ENCODE measurements around the gene NOL4L.
"Not testable (repeated sequence)": the region's sequence is repeated elsewhere in the genome, so short reads cannot be mapped to it uniquely, and the experiment has no call there.

Gene NOL4L

GRCh38 chr20:32594204-32594603, 9.1 kb upstream of the NOL4L start:
- no peak for DNase-seq

DNA sequence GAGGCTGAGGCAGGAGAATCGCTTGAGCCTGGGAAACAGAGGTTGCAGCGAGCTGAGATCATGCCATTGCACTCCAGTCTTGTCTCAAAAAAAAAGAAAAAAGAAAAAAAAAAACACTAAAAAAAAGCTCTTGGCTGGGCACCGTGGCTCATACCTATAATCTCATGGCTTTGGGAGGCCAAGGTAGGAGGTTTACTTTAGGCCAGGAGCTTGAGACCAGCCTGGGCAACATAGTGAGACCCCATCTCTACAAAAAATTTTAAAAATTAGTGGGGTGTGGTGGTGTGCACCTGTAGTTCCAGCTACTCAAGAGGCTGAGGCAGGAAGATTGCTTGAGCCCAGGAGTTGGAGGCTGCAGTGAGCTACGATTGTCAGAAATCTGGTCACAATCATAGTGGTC, 7.5 kb upstream of the NOL4L start:
- DNase-seq: not testable (repeated sequence)

- DNase-seq: no peak
Measured at GRCh38 chr20:32592022-32592421, 6.9 kb upstream of the NOL4L start.

- no peak for DNase-seq
Measured at GRCh38 chr20:32589769-32590168, 4.6 kb upstream of the NOL4L start.

DNA sequence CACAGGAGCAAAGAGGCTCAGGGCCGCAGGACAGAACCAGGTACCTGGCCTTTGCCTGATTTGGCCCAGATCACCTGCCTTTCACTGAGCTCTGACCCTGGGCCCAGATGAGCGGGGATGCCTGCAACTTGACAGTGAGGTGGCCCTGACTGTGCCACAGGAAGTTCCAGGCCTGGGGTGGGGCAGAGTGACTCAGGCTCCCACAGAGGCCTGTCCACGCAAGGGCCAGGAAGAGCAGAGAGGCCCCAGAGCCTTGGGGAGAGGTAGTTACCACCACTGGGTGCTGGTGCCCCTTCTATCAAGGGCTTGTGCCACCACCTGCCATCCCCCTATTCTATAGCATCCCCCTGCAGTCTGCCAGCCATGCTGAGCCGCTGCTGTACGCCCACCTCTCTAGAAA, 4.1 kb upstream of the NOL4L start:
- no peak for DNase-seq

DNA sequence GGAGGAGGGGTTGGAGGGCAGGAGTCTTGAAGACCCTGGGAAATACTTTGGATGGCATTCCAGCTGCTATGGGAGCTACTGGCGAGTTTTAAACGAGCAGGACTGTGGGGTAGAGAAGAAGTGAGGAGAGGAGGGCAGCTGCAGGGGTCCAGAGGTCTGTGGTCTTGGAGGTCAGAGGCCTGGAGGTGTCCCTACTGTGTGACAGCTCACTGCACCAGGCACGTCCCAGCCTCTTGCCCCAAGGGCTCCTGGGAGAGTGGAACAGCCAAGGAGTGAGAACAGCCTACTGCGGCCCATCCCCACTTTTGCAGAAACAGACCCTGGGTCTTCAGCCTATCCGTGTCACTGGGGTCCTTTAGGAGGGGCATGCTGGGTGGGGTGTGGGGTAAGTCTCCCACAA, 2.9 kb upstream of the NOL4L start:
- no peak for DNase-seq

DNA sequence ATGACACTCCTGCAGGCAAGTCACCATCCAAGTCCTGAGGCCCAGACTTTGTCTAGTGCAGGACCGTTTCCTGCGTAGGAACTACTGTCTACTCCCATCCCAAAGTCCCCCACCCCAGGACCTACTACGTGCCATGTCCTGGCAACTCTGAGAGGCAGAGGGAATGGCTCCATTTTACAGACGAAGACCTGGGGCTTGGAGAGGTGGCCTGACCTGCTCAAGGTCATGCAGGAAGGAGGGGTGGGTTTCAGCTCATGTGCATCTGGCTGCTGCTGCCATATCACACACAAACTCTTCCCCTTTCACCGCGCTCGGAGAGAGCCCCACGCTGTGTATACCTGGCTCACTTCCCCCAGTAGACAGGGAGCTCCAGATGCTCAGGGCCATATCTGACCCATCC, 1.2 kb upstream of the NOL4L start:
- no peak for DNase-seq

DNA sequence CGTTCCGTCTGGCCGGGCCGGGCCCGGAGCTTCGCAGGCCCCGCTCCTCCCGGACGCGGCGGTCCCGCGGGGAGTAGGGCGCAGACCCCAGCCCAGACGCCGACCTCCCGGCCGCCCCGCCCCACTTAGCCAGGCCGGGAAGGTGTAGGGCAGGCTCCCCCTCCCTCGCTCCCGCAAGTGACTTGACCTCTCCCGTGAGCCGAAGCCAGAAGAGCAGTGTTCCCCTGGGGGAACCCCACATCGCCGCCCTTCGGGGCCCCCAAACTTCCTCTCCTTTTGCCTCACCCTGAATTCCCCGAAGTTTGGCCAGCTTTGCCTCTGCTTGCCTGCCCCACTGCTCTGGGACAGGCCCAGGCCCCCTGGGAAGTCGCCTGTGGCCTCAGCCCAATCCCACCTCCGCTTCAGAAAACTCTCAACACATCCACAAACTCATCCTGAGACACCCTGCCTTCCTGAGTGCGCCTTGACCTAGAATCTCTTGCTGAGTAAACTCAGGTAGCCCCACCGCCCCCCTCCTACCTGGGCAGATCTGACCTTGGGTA, 524 bp upstream of the NOL4L start:
- no peak for DNase-seq

DNA sequence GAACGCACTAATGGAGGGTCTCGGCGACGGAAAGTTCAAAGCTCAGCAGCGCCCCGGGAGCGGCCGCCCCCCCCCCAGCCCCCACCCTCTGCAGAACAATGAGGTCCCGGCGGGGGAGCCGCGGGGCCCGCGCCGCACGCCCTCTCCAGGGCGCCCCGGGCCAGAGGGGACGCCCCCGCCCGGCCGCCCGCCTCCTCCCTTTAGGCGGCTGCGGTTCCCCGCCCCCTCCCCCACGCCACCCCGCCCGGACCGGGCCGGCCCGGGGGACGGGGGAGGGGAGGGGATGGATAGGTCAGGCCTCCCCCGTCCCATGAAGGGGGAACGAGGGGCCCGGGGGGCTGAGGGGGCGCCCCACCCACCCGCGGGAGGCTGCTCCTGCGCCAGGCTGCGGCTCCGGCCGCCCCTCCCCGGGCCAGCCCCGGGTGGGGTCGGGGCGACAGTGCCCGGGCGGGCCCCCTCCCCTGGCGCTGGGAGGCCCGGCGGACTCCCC, 1.5 kb downstream of the NOL4L start:
- DNase-seq: no peak

GRCh38 chr20:32582659-32583580, 2.2 kb downstream of the NOL4L start:
- DNase-seq: no peak

DNA sequence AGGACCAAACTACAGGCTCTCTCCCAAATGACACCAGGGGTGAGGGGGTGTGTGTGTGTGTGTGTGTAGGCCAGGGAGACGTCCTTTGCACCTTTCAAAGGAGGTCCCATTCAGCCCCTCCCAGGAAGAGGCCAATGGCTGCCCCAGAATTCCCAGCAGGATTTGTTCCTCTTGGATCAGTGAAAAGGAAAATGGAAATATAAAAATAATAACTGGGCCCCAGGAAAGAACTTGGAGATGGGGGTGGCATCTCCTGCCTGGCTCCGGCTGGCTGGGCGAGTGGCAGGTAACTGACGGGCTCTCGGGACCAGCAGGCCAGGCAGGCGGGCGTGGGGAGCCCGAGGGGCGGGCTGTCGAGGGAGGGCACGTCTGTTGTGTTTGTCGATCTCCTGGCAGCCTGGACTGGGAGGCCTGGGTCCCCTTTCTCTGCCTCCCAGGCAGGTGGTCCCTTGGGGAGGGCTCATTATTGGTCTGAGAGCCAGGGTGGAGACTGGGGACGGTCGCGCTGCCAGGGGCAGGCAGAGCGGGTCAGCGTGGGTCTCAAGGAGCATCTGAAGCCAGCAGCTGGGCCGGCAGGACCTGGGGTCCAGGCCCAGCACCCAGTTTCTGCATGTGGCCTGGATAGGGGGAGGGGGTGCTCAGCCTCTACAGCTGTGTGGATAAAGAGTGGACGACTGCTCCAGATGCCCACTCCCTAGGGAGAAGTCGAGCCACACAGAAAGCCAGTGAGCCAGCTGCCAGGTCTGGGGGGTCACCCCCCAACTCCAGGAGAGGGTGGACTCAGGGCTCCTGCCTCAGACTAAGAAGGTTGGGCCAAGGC, 3.1 kb downstream of the NOL4L start:
- DNase-seq: no peak

DNA sequence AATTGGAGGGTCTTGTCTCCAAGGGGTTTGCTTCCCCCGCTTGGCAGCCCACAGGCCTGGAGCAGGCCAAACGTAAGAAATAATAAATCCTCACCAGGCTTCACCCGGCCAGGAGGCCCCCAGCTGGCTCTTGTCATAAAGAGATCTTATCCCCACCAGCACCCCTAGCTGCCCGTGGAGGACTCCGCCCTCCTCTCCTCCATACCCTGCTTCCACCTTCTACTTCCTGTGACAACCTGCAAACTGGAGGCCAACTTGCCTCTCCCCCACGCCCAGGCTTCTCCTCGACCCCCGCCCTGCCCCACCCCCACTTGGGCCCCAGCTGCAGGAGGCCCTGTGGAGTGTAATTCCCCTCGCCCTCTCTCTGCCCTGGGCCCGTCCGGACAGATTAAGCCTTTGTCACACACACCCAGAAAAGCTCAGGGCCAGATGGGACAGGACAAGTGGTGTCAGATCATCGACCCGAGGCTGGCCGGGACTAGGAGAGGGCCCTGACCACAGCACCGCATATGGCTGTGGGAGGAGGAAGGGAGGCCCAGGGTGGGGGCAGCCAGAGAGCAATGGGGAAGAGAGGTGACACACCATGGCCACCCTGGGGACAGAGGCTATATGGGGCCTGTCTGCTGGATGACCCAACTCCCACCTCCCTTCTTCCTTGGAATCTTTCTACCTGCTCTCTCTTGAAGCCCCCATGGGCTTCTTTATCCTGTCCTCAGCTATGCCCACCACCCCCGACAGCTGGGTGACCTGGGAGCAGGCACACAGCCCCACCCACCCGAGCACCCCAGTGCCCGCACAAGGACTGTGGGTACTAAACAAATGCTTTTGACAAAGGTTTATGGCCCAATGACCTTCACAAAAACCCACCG, 3.9 kb downstream of the NOL4L start:
- DNase-seq: no peak

DNA sequence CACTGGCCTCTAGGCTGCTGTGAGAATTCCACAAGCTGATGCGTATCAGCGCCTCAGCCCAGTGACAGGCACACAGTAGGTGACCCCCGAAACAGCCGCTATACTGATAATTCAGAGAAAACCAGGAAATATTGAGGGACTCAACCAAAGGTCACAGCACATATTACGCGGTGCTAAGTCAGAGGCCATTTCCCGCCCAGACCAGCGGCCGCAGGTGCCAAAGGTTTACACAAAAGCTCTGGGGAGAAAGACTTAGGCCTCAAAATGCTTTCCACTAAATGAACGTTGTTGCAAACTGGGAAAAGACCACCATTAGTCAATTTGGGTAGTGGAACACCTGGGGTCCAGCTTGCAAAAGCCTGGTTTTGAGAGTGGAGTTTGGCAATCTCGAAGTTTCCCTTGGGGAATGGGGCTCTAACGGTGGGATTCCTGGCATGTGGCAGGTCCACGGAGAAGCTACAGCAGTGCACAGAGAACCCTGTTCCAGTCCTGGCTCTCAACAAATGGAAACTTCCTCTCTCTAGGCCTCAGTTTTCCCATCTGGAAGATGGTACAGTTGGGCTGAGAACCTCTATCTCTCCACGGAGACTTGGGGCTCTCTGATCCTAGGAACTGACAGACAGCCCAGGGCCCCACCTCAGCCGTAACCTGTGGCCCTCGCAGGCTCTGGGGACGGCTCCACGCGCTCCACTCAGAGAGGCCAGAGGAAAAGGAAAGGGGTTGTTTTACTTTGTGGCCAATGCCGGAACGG, 4.7 kb downstream of the NOL4L start:
- no peak for DNase-seq

GRCh38 chr20:32578840-32579390, 6.2 kb downstream of the NOL4L start:
- no peak for DNase-seq

DNA sequence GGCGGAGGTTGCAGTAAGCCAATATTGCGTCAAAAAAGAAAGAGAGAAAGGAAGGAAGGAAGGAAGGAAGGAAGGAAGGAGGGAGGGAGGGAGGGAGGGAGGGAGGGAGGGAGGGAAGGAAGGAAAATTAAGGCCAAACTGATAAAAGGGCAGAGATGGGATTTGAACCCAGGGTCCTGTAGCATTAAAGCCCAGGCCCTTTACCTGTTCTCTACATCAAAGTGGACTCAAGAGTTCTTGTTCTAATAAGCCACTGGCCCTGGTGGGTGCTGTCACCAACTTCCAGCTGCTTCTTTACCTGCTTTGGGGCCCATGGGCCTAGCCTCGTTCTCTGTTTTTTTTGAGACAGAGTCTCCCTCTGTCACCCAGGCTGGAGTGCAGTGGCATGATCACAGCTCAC, 7.1 kb downstream of the NOL4L start:
- not testable (repeated sequence) for DNase-seq

DNA sequence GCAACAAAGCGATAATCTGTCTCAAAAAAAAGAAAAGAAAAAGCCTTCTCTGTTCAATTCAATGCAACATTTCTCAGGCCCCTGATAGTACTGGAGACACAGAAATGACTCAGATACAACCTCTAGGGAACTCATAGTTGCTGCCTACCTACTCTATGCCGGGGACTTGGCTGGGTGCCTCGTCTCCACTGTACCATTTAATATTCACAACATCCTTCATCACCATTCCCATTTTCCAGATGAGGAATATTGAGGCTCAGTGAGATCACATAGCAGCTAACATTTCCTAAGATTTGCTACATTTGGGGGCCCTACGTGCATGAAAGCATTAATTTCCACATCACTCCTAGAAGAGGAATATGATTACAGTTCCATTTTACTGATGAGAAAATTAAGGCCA, 7.5 kb downstream of the NOL4L start:
- no peak for DNase-seq

DNA sequence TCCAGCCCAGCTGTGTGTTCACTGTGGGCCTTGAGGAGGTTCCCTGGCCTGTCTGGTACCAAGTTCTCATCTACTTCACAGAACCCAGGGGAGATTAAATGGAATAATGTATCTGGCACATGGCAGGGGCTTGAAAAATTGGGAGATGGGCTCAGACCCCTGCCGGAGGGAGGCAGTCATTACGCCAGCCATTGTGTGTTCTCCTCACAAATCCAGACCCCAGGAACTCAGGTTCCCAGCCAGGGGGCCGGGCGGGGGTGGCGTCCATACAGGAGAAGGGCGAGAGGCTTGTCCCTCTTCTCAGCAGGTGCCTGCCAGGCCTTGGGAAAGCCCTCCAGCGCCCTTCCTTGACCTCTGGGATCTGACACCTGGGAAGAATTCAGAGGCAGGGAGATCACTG, 8.1 kb downstream of the NOL4L start:
- DNase-seq: no peak

- no peak for DNase-seq
Measured at GRCh38 chr20:32576560-32576959, 8.6 kb downstream of the NOL4L start.

DNA sequence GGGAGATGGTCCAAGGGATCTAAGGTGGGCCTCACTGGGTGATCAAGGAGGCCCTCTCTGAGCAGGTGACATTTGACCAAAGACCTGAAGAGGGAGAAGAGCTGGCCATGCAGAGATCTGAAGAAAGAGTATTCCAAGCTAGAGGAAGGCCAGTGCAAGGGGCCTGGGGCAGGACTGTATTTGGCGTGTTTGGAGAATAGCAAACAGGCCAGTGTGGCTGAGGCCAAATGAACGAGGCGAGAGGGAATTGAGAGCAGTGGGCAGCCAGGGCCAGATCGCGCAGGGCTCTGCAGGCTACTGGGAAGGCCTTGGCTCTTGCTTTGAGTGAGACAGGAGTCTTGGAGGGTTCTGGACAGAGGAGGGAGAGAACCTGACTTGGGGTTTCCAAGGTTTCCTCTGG, 9.3 kb downstream of the NOL4L start:
- DNase-seq: no peak

GRCh38 chr20:32575227-32575581, 9.9 kb downstream of the NOL4L start:
- no peak for DNase-seq
